ENCODE data around the gene HES4. TPM values are rescaled to one million over a fixed set of nuclear protein-coding genes. Genes with fewer than 3 reads are reported as not detected.
A peak's percentile ranks its signal among the peaks of the same experiment; 100 is the strongest.

HES4 gene
- total RNA-seq, 1 experiment from 2014 or later, result 233 TPM

- no peaks in the 10 kb centered on the region for H3K9me3 ChIP-seq (ENCODE audit: low read length)
- H3K4me2 ChIP-seq (ENCODE audit: low read length), result no peak overlapping the region
- TF ChIP-seq EZH2 (IDR thresholded peaks at IDR 0.05; ENCODE audit: low read length, unreplicated experiment) (no peak), EZH2phosphoT487 (IDR thresholded peaks at IDR 0.05; ENCODE audit: borderline replicate concordance, low read length) (no peak), CTCF (conservative IDR thresholded peaks at IDR 0.05; ENCODE audit: low read depth, low read length) (no peak)
- H3F3A ChIP-seq (ENCODE audit: low read length, unreplicated experiment), result no peaks in the 10 kb centered on the region
- peaks cover 5% of the 10 kb centered on the region for H4K20me1 ChIP-seq (ENCODE audit: low read length)
- H3K4me3 ChIP-seq (ENCODE audit: low read length), result no peak overlapping the region
- no peak overlapping the region for H3K27ac ChIP-seq (ENCODE audit: low read length)
- H3K9ac ChIP-seq (ENCODE audit: low read length), result no peak overlapping the region
- H3K9me2 ChIP-seq (replicated peaks; ENCODE audit: low read length), result no peaks in the 10 kb centered on the region
- ATAC-seq (no peak), DNase-seq (no peak)
- H3K36me3 ChIP-seq (ENCODE audit: low read depth, low read length), result no peaks in the 10 kb centered on the region
- H3K27me3 ChIP-seq (ENCODE audit: low read length), result no peaks in the 10 kb centered on the region
- ChIA-PET CTCF (no interaction called here), POLR2A (ENCODE audit: unreplicated experiment) (interaction anchor here (0.6 kb wide), 2 partner anchors 9 to 19 kb away, joined by 3 to 6 read pairs; partner anchors contain the start of gene ISG15)
- intact Hi-C loops (cut with micrococcal nuclease), result no loop called here
- H3K79me2 ChIP-seq (ENCODE audit: low read length), result peaks cover 34% of the 10 kb centered on the region
- H2AFZ ChIP-seq (ENCODE audit: low read length), result no peak overlapping the region
- no TSS peak for BruUV-seq (replicated peaks)
- peaks cover 20% of the 10 kb centered on the region for H3K4me1 ChIP-seq (ENCODE audit: insufficient read depth, low read length)
Observed at GRCh38 chr1:1003618-1004419, 3.9 kb upstream of the HES4 start.

GRCh38 chr1:1001057-1001783 lies 1.3 kb upstream of the HES4 start:
- Histone ChIP-seq H3K4me3 (ENCODE audit: low read length) (peak overlapping the region; percentile 93), H3K36me3 (ENCODE audit: low read depth, low read length) (no peaks in the 10 kb centered on the region), H3K4me2 (ENCODE audit: low read length) (peak overlapping the region; percentile 89), H3K79me2 (ENCODE audit: low read length) (peaks cover 48% of the 10 kb centered on the region), H3K27me3 (ENCODE audit: low read length) (no peaks in the 10 kb centered on the region), H3K9ac (ENCODE audit: low read length) (peak overlapping the region; percentile 97), H2AFZ (ENCODE audit: low read length) (no peak overlapping the region), H3K27ac (ENCODE audit: low read length) (peak overlapping the region; percentile 96), H3F3A (ENCODE audit: low read length, unreplicated experiment) (no peaks in the 10 kb centered on the region), H3K9me2 (replicated peaks; ENCODE audit: low read length) (no peaks in the 10 kb centered on the region), H4K20me1 (ENCODE audit: low read length) (peaks cover 22% of the 10 kb centered on the region), H3K4me1 (ENCODE audit: insufficient read depth, low read length) (peaks cover 12% of the 10 kb centered on the region), H3K9me3 (ENCODE audit: low read length) (no peaks in the 10 kb centered on the region)
- TF ChIP-seq CTCF (conservative IDR thresholded peaks at IDR 0.05; ENCODE audit: low read depth, low read length) (no peak), EZH2 (IDR thresholded peaks at IDR 0.05; ENCODE audit: low read length, unreplicated experiment) (no peak), EZH2phosphoT487 (IDR thresholded peaks at IDR 0.05; ENCODE audit: borderline replicate concordance, low read length) (no peak)
- ATAC-seq (peak; percentile 0), DNase-seq (no peak)
- no TSS peak for BruUV-seq (replicated peaks)
- ChIA-PET POLR2A (ENCODE audit: unreplicated experiment) (interaction anchor here (0.6 to 1.6 kb wide), 2 partner anchors 13 to 372 kb away, joined by 4 to 8 read pairs; no protein-coding TSS in a partner anchor), CTCF (interaction anchor here (0.6 kb wide), 1 partner anchor 19 kb away, joined by 4 read pairs; the partner anchor contains the start of gene AGRN)
- intact Hi-C loops (cut with micrococcal nuclease), result no loop called here
